Measurements from ENCODE around the gene PCDHGB5. TPM values are rescaled to one million over a fixed set of nuclear protein-coding genes. Genes with fewer than 3 reads are reported as not detected.
"Not testable (repeated sequence)": the region's sequence is repeated elsewhere in the genome, so short reads cannot be mapped to it uniquely, and the experiment has no call there.

PCDHGB5 gene
- total and polyA plus RNA-seq, 8 donors = 0.35 to 16.8 (median 2.7) TPM; not detected in 1

- no peak for TF ChIP-seq POLR2A (IDR thresholded peaks at IDR 0.05)
- no peak for TF ChIP-seq EP300 (IDR thresholded peaks at IDR 0.05)
- TF ChIP-seq, protein P1, sequence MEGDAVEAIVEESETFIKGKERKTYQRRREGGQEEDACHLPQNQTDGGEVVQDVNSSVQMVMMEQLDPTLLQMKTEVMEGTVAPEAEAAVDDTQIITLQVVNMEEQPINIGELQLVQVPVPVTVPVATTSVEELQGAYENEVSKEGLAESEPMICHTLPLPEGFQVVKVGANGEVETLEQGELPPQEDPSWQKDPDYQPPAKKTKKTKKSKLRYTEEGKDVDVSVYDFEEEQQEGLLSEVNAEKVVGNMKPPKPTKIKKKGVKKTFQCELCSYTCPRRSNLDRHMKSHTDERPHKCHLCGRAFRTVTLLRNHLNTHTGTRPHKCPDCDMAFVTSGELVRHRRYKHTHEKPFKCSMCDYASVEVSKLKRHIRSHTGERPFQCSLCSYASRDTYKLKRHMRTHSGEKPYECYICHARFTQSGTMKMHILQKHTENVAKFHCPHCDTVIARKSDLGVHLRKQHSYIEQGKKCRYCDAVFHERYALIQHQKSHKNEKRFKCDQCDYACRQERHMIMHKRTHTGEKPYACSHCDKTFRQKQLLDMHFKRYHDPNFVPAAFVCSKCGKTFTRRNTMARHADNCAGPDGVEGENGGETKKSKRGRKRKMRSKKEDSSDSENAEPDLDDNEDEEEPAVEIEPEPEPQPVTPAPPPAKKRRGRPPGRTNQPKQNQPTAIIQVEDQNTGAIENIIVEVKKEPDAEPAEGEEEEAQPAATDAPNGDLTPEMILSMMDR (IDR thresholded peaks at IDR 0.05) = no peak
- TF ChIP-seq POLR2AphosphoS5 (IDR thresholded peaks at IDR 0.05) = no peak
- H3K27me3 ChIP-seq = peaks cover 0 to 73% (median 22%) of the 10 kb centered on the region in 3 donors
- 16 to 27% (median 21%) methylated on average over 17 to 27 of the region's 27 CpGs for WGBS, 5 donors
- H3K4me3 ChIP-seq = peak within 1 kb of the TSS in 2 of 4 donors; percentile 0 to 23
- peaks cover 0 to 11% (median 0%) of the 10 kb centered on the region in 4 donors for H3K36me3 ChIP-seq
- peak in 1 of 2 donors; percentile 27 for DNase-seq
- H3K9me3 ChIP-seq = peaks cover 54 to 100% (median 89%) of the 10 kb centered on the region in 4 donors
- intact Hi-C loops (cut with DNase I; ENCODE audit: low total_unique reads) = no loop called here
- no peak within 1 kb of the TSS for H3K27ac ChIP-seq
- H3K4me1 ChIP-seq = no peaks in the 10 kb centered on the region
These were observed 24.0 kb upstream of the PCDHGB5 start, which contains the start of gene PCDHGA6 for GRCh38 chr5:141373673-141374317. PCDHGA6 (plus strand) TSS chr5:141373891; CDS start chr5:141374084, 193 bp downstream.

DNA sequence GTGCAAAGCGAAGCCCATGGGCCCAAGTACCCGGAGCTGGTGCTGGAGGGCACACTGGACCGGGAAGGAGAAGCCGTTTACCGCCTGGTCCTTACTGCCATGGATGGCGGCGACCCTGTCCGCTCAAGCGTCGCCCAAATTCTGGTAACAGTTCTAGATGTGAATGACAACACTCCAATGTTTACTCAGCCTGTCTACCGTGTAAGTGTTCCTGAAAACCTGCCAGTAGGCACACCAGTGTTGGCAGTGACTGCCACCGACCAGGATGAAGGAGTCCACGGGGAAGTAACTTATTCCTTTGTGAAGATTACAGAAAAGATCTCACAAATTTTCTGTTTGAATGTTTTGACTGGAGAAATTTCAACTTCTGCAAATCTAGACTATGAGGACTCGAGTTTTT, 23.1 kb upstream of the PCDHGB5 start:
- intact Hi-C loops (cut with DNase I; ENCODE audit: low total_unique reads) = no loop called here
- 53 to 69% (median 56%) methylated on average over 13 to 14 of the region's 14 CpGs for WGBS, 5 donors
- Histone ChIP-seq H3K9me3 (peaks cover 54 to 100% (median 89%) of the 10 kb centered on the region in 4 donors), H3K36me3 (peaks cover 0 to 11% (median 0%) of the 10 kb centered on the region in 4 donors), H3K27me3 (peaks cover 0 to 73% (median 22%) of the 10 kb centered on the region in 3 donors), H3K27ac (no peak overlapping the region), H3K4me1 (no peaks in the 10 kb centered on the region), H3K4me3 (no peak overlapping the region)
- no peak for DNase-seq
- TF ChIP-seq, protein P1 (IDR thresholded peaks at IDR 0.05) = no peak
- TF ChIP-seq EP300 (IDR thresholded peaks at IDR 0.05) (no peak), POLR2AphosphoS5 (IDR thresholded peaks at IDR 0.05) (no peak), POLR2A (IDR thresholded peaks at IDR 0.05) (no peak)

GRCh38 chr5:141375444-141376155, 22.1 kb upstream of the PCDHGB5 start:
- peaks cover 0 to 11% (median 0%) of the 10 kb centered on the region in 4 donors for H3K36me3 ChIP-seq
- intact Hi-C loops (cut with DNase I; ENCODE audit: low total_unique reads); H3K27ac ChIP-seq; H3K4me1 ChIP-seq; H3K4me3 ChIP-seq; DNase-seq: not testable (repeated sequence)
- 37 to 57% (median 46%) methylated on average over 18 to 40 of the region's 48 CpGs for WGBS, 5 donors
- peaks cover 51 to 99% (median 87%) of the 10 kb centered on the region in 4 donors for H3K9me3 ChIP-seq
- peaks cover 0 to 67% (median 16%) of the 10 kb centered on the region in 3 donors for H3K27me3 ChIP-seq

DNA sequence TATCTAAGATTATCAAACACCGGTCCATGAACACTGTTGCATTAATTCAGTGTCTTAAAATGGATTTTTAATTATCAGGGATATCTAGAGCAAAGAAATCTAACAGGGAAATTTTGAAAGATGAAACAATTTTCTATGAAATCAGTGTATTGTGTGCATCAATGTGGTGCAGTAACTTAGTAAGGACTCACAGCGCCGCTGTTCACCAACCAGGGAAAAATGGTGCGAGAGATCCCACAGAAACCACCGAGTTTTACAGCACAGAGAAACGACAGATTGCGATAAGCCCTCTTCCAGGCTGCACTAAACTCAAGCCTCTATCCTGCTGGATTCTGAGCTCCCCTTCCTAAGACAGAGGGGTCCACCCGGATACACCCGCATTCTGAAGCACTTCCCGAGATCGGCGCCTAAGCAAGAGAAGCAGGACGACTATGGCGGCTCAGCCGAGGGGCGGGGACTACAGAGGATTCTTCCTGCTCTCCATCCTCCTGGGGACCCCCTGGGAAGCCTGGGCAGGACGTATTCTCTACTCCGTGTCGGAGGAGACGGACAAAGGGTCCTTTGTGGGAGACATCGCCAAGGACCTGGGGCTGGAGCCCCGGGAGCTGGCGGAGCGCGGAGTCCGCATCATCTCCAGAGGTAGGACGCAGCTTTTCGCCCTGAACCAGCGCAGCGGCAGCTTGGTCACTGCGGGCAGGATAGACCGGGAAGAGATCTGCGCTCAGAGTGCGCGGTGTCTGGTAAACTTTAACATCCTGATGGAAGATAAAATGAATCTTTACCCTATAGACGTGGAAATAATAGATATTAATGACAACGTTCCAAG, 15.1 kb upstream of the PCDHGB5 start, which contains the start of gene PCDHGA7:
TSS of gene PCDHGA7 (plus strand) at position 274 of the 826 bp plus-strand sequence. CDS start at position 432, 158 bp downstream.
- 13 to 20% (median 18%) methylated on average over 31 to 37 of the region's 37 CpGs for WGBS, 5 donors
- DNase-seq = no peak
- Histone ChIP-seq H3K4me1 (no peaks in the 10 kb centered on the region), H3K36me3 (no peaks in the 10 kb centered on the region), H3K27ac (no peak within 1 kb of the TSS), H3K9me3 (peaks cover 34 to 99% (median 88%) of the 10 kb centered on the region in 4 donors), H3K27me3 (peaks cover 0 to 70% (median 5%) of the 10 kb centered on the region in 3 donors), H3K4me3 (peak within 1 kb of the TSS in 2 of 4 donors; percentile 8 to 16)
- intact Hi-C loops (cut with DNase I; ENCODE audit: low total_unique reads) = no loop called here
- no peak for TF ChIP-seq POLR2AphosphoS5 (IDR thresholded peaks at IDR 0.05)
- TF ChIP-seq, protein P1 (IDR thresholded peaks at IDR 0.05) = no peak
